Gastroesophageal sphincter (tissue), 3 donors: ENCODE results near the gene VPS26B.

ENCODE experiments used
- CTCF ChIP-seq, 4 experiments: fragments of 200-600 bp in 2 of 4; fragments of 450-650 bp in 2 of 4; sonication (generic) in 1 of 4; IDR thresholded peaks; one replicate each; pipeline ENCODE4 v1.5.1; 2017 to 2019; ENCODE audit warnings: antibody characterized with exemption in 4 of 4, mild to moderate bottlenecking in 2 of 4, moderate library complexity in 2 of 4
- EP300 ChIP-seq: sonication (generic); formaldehyde crosslinking; IDR thresholded peaks from one replicate; pipeline ENCODE4 v1.6.1; 2017; ENCODE audit warnings: antibody characterized with exemption, mild to moderate bottlenecking
- POLR2A ChIP-seq, 2 donors: fragments of 450-650 bp; IDR thresholded peaks; one replicate each; pipeline ENCODE4 v1.6.1; 2017; ENCODE audit warnings: antibody characterized with exemption in 2 of 2, mild to moderate bottlenecking in 2 of 2, moderate library complexity in 1 of 2
- POLR2AphosphoS5 ChIP-seq: sonication (generic); formaldehyde crosslinking; IDR thresholded peaks from one replicate; pipeline ENCODE4 v1.6.1; 2017; ENCODE audit warnings: antibody characterized with exemption

- TF ChIP-seq CTCF (IDR thresholded peaks at IDR 0.05) (no peak), POLR2A (IDR thresholded peaks at IDR 0.05) (no peak), EP300 (no peak), POLR2AphosphoS5 (no peak)
Measured at GRCh38 chr11:134260983-134261382, 36.5 kb downstream of the VPS26B start.
